ENCODE measurements around the gene PLXNB1.
A peak's percentile ranks its signal among the peaks of the same experiment; 100 is the strongest.

Gene PLXNB1

DNA sequence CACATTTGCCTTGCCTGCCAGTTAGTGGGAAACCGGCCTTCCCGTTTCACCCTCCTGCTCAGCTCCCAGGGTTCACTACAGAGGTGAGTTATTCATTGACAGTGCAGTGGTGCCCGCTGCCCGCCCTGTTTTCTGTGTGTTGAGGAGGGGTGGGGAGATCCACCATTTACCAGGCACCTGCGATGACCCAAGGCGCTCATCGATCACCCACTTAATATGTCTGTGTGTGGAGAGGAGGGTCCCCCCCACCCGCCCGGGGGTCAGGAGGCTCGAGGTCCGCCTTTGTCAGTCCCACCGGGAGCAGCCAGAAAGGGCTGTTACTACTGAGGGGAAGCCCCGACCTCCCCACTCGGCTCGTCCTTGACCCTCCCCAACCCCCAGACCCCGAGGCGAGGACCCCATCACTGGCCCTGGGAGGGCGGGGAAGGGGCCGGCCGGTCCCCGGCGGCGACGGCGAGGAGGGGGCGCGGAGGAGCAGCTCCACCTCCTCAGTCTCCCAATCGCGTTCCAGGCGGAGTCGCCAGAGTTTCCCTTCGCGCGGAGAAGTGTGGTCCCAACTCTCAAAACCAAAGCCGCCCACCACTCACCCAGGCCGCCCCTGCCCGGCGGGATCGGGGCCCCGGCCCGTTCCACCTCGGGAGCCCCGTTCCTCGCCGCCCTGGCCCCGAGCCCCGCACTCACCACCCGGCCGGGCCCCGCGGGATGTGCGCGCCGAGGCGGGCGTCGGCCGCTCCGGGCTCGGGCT is 1.1 kb downstream of the PLXNB1 start:
- H3K4me3 ChIP-seq (ENCODE audit: low read depth, low read length), result peak overlapping the region; percentile 75
- TF ChIP-seq, protein P1, sequence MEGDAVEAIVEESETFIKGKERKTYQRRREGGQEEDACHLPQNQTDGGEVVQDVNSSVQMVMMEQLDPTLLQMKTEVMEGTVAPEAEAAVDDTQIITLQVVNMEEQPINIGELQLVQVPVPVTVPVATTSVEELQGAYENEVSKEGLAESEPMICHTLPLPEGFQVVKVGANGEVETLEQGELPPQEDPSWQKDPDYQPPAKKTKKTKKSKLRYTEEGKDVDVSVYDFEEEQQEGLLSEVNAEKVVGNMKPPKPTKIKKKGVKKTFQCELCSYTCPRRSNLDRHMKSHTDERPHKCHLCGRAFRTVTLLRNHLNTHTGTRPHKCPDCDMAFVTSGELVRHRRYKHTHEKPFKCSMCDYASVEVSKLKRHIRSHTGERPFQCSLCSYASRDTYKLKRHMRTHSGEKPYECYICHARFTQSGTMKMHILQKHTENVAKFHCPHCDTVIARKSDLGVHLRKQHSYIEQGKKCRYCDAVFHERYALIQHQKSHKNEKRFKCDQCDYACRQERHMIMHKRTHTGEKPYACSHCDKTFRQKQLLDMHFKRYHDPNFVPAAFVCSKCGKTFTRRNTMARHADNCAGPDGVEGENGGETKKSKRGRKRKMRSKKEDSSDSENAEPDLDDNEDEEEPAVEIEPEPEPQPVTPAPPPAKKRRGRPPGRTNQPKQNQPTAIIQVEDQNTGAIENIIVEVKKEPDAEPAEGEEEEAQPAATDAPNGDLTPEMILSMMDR (IDR thresholded peaks at IDR 0.05; ENCODE audit: borderline replicate concordance, insufficient read depth, low read depth, low read length), result no peak

DNA sequence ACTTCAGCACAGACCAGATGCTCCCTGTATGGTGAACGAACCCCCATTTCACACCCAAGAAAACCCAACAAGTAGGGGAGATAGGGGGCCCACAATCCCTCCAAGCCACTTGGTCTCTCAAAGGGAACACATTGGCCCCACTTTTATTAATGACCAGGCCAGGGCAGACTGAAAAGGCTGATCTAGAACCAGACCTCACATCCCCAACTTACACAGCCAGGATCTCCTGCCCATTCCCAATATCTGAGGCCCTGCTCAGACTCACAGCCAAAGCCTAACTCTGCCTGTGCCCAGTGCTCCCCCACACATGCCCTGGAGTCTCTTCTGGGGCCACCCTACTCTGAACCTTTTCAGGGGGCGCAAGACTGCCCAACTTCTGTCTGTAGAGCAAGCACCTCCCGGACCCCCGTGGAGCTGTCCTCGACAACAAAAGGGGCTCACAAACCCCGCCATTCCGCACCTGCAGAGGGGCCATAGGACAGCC is 1.8 kb downstream of the PLXNB1 start:
- H3K4me3 ChIP-seq (ENCODE audit: low read depth, low read length), result no peak overlapping the region
- TF ChIP-seq, protein P1 (IDR thresholded peaks at IDR 0.05; ENCODE audit: borderline replicate concordance, insufficient read depth, low read depth, low read length), result no peak

DNA sequence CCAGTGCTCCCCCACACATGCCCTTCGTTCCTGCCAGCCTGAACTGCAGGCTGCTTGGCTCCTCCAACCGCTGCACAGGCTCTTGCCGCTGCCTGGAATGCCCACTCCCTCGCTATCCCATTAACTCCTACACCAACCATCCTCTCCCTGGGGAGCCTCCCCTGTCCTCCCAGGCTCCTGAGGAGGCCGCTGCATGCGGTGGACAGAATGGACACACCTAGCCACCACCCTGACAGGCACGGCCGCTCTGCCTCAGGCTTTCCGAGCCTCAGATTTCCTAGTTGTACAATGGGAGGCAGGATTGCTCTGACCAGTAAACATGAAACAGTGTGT is 2.3 kb downstream of the PLXNB1 start:
- TF ChIP-seq, protein P1 (IDR thresholded peaks at IDR 0.05; ENCODE audit: borderline replicate concordance, insufficient read depth, low read depth, low read length), result no peak
- no peak overlapping the region for H3K4me3 ChIP-seq (ENCODE audit: low read depth, low read length)

DNA sequence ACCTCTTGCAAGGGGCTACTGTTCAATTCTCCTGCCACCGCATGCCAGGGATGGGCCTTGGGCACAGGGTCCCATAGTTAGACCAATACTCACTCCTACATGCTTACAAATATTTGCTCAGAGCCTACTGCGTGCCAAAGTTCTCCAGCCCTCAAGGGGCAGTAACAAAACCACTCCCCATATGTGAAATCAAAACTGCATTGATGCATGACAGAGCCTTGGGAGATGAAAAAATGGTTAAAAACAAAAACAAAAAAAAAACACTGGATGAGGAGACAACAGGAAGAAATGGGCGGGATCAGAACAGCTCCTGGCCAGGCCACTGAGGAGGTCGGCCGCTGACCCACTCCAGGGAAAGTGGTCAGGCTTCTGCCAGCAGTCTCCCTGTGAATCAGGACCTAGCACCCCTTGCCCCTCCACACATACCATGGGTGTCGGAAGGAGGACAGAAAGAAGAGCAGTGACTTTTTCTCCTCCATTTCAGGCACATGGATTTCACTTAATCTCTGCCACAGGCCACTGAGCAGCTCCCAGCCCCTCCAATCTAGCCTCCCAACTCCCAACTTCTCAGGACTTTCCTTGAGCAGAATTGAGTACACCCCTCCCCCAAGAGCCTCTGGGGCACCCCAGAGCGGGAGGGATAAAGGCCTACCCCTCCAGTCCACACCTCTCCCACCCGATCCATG is 2.8 kb downstream of the PLXNB1 start:
- no peak overlapping the region for H3K4me3 ChIP-seq (ENCODE audit: low read depth, low read length)
- TF ChIP-seq, protein P1 (IDR thresholded peaks at IDR 0.05; ENCODE audit: borderline replicate concordance, insufficient read depth, low read depth, low read length), result no peak

DNA sequence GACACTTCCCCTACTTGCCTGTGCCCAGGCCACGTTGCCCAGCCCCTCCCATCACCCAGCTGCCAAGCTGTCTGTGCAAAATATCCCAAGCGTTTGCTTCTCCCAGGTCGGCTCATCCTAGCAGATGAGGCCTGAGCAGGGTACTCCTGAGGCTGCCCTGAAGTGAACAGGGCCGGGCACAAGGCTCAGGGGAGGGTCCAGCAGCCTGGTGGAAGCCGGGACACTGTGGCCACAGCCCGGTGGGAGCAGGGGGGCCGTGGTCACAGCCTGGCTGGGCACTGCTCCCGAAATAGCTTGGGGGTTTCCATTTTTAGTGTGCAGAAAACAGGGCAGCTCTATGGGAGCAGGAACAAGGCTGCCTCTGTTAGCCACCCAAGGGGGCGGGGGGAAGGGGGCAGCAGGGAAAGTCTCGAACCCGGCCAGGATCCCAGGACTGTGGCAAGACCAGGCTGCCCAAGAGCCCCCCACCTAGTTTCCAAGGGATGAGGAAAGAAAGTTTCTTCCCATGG is 3.4 kb downstream of the PLXNB1 start:
- TF ChIP-seq, protein P1 (IDR thresholded peaks at IDR 0.05; ENCODE audit: borderline replicate concordance, insufficient read depth, low read depth, low read length), result no peak
- no peak overlapping the region for H3K4me3 ChIP-seq (ENCODE audit: low read depth, low read length)

DNA sequence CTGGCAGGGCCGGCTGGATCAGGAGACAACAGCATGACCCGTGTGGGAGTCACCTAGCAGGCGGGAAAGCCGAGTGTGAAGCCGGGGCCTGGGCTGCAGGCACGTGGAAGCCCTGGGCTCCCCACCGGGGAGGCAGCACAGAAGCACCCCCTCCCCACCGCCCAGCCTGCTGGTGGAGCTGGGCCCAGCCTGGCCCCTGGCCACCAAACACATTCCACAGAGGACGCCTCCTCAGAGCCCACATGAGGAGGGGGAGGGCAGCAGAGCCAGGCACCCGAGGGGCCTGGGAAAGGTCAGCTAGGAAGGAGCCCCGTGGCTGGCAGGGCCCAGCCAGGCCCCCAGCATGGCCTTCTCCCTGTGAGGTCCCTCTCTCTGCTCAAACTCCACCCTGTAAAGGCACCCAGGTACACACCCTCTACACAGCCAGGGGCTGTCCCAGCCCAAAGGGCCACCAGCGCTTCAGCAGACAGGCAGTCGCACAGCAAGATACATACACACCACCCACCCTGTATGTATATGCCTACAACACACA is 4.5 kb downstream of the PLXNB1 start:
- H3K4me3 ChIP-seq (ENCODE audit: low read depth, low read length), result no peak overlapping the region
- TF ChIP-seq, protein P1 (IDR thresholded peaks at IDR 0.05; ENCODE audit: borderline replicate concordance, insufficient read depth, low read depth, low read length), result no peak
